Activated naive CD8-positive, alpha-beta T cell treated with anti-CD3 and anti-CD28 coated beads, Interleukin-2, amount 50 U/mL, for 24 hours (primary cell): ENCODE data around the gene SLC24A1.

Experiments
- ATAC-seq: fragments of 150-1000 bp; cut with Tn5 transposase; one replicate; pipeline ENCODE4 v1.10.0; 2021
- DNase-seq: peaks from one replicate; pipeline ENCODE4 v3.0.0; 2021
- H3K27ac Mint-ChIP-seq: one replicate; pipeline ENCODE4 v1.8.0; 2021; ENCODE audit warnings: mild to moderate bottlenecking, mixed read lengths
- H3K27me3 Mint-ChIP-seq: one replicate; pipeline ENCODE4 v1.8.0; 2021; ENCODE audit warnings: mixed read lengths
- H3K36me3 Mint-ChIP-seq: one replicate; pipeline ENCODE4 v1.8.0; 2021; ENCODE audit warnings: low read depth, mixed read lengths
- H3K4me1 Mint-ChIP-seq: one replicate; pipeline ENCODE4 v1.8.0; 2021; ENCODE audit warnings: mixed read lengths
- H3K4me3 Mint-ChIP-seq: one replicate; pipeline ENCODE4 v1.8.0; 2021; ENCODE audit warnings: mild to moderate bottlenecking, moderate library complexity, mixed read lengths
- H3K9me3 Mint-ChIP-seq: one replicate; pipeline ENCODE4 v1.8.0; 2021; ENCODE audit warnings: mixed read lengths

Gene SLC24A1

DNA sequence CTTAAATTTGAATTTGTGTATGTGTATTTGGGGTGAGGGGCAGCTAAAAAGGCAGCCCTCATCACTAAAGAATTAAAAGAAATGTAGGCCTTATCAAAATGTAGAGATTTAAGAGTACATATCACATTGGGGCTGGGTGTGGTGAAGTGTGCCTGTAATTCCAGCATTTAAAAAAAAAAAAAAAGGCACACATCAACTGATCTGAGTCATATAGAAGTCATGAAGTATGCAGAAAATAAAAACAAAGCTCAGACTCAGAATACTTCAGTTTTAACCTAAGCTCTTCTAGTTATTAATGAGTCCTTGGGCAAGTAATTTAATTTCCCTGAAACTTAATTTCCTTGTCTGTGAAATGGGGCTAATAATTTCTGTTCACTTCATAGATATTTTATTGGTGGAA, 31.6 kb downstream of the SLC24A1 start:
- DNase-seq: no peak

DNA sequence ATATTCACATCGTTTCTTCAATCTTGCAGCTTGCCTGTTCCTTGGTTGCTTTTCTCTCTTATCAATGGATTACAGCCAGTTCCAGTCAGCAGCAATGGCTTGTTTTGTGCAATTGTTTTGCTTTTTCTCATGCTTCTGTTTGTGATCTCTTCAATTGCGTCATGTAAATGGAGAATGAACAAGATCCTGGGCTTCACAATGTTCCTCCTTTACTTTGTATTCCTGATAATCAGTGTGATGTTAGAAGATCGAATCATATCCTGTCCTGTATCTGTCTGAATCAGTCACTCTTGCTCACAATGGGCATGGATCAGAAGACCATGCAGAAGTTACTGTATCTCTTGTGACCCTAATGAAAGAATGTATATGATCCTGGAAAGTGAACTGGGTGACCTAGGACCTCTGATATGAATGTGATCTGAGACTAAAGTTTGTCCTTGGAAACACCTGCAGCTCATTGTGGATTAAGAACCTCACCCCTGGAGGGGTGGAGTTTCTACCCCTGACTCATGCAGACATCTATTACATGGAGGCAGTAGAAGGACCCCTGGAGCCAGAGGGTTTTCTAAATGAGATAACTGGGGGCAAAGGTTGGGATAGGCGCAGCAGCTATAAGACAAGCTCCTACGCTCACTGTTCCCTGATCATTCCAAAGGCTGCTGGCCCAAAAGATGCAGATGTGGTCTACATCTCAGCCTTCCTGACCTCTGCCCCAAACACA, 32.2 kb downstream of the SLC24A1 start:
- Mint-ChIP-seq H3K36me3 (peaks cover 34% of the 10 kb centered on the region), H3K4me1 (no peaks in the 10 kb centered on the region), H3K27ac (peak overlapping the region; percentile 29)

More for the DNA sequence above, 31.6 kb downstream of the SLC24A1 start:
- Mint-ChIP-seq H3K27me3 (no peaks in the 10 kb centered on the region), H3K27ac (no peak overlapping the region), H3K4me1 (no peaks in the 10 kb centered on the region), H3K36me3 (peaks cover 31% of the 10 kb centered on the region), H3K9me3 (no peaks in the 10 kb centered on the region), H3K4me3 (no peak overlapping the region)
- ATAC-seq: no peak

DNA sequence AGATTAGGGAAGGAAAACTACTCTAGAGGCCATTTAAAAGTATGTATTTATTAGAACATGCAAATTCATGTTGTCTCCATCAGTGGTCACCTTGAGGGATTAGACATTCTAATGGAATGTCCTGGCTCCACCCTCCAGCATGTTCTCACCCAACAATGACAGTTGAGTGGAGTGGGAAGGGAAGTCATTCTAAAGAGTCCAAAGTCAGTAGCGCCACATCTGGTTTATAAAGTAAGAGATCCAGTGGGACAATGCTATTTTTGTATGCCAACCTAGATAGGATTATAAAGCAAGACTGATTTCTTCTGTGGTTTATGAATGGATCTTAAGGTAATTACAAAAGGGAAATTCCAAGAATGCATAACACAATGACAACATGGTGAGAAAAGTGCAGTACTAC, 33.3 kb downstream of the SLC24A1 start:
- Mint-ChIP-seq H3K9me3 (no peaks in the 10 kb centered on the region), H3K4me1 (no peaks in the 10 kb centered on the region), H3K27me3 (no peaks in the 10 kb centered on the region), H3K27ac (no peak overlapping the region), H3K36me3 (peaks cover 34% of the 10 kb centered on the region), H3K4me3 (no peak overlapping the region)
- no peak for DNase-seq
- no peak for ATAC-seq

More for the DNA sequence above, 32.2 kb downstream of the SLC24A1 start:
- H3K4me3 Mint-ChIP-seq: no peak overlapping the region
- no peak for DNase-seq
- H3K27me3 Mint-ChIP-seq: no peaks in the 10 kb centered on the region
- no peaks in the 10 kb centered on the region for H3K9me3 Mint-ChIP-seq
- no peak for ATAC-seq

DNA sequence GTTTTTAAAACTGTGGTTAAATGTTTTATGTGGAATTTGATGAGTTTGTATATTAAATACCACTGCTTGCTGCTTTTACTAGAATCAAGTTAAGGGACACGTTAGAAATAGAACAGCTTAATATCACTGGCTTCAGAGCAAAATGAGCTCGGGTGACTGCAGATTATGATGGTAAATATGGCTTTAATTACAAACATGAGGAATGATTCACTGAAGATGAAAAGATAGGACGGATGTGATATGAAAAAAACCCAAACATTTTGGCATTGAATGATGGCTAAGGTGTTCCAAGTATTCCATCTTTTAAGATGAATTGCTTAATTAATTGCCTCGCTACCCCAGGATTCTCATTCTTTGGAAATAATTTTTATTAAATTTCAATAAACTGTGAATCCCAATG, 33.7 kb downstream of the SLC24A1 start:
- Mint-ChIP-seq H3K4me3 (no peak overlapping the region), H3K36me3 (peaks cover 32% of the 10 kb centered on the region), H3K4me1 (no peaks in the 10 kb centered on the region), H3K9me3 (no peaks in the 10 kb centered on the region), H3K27me3 (no peaks in the 10 kb centered on the region), H3K27ac (no peak overlapping the region)
- ATAC-seq (no peak), DNase-seq (no peak)

DNA sequence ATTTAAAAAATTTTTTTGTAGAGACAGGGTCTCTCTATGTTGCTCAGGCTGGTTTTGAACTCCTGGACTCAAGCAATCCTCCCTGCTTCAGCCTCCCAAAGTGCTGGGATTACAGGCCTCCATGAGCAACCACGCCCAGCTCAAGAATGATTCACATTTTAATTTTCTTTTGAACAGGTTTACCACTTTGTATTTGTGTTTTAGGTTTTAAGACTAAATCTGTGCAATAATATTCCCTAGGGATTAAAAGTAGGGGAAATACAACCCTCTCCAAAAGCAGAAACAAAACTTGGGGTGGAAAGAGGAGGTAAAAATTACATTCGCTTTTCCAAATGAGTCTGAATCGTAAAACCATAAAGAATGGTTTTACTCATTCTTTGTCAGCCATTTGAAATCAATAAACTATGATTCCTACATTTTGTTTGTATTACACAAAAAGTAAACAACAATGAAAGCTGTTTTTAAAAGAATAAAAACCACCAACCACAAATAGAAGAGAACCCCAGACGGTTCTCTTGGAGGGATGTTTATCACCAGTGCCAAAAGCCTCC, 37.8 kb downstream of the SLC24A1 start:
- ATAC-seq (no peak), DNase-seq (no peak)
- H3K27ac Mint-ChIP-seq: no peak overlapping the region
- H3K4me3 Mint-ChIP-seq: no peak overlapping the region
- no peaks in the 10 kb centered on the region for H3K27me3 Mint-ChIP-seq
- H3K36me3 Mint-ChIP-seq: peaks cover 29% of the 10 kb centered on the region
- H3K4me1 Mint-ChIP-seq: no peaks in the 10 kb centered on the region
- no peaks in the 10 kb centered on the region for H3K9me3 Mint-ChIP-seq

DNA sequence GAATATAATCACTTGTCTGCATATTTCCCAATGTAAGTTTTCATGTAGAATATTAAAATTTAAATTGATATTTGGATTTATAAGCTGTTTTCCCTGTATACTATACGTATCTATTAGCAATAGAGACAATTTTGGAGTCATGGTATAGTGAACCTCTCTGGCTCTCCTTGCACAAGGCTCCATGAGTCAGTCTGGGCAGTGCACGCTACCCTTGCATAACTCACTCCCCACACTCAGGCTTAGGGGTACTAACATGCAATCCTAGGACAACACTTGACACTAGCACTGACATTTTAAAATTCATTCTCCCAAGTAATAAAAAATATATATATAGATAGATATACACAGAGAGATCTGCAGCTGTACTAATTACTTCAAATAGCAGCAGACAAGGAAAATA, 39.2 kb downstream of the SLC24A1 start:
- Mint-ChIP-seq H3K9me3 (no peaks in the 10 kb centered on the region), H3K36me3 (peaks cover 33% of the 10 kb centered on the region), H3K4me3 (no peak overlapping the region), H3K4me1 (no peaks in the 10 kb centered on the region), H3K27ac (no peak overlapping the region), H3K27me3 (no peaks in the 10 kb centered on the region)
- DNase-seq (no peak), ATAC-seq (no peak)

DNA sequence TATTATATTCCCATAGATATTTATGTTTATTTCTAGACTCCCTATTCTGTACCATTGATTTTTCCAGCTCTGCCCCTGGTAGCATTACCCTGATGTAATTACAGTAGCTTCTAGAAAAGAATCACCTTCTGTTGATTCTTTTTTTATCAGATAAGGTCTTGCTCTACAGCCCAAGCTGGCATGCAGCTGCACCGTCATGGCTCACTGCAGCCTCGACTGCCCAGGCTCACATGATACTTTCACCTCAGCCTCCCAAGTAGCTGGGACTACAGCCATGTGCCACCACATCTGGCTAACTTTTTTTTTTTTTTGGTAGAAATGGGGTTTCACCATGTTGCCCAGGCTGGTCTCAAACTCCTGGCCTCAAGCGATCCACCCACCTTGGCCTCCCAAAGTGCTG, 41.8 kb downstream of the SLC24A1 start:
- Mint-ChIP-seq H3K4me3 (no peak overlapping the region), H3K27me3 (no peaks in the 10 kb centered on the region), H3K9me3 (no peaks in the 10 kb centered on the region), H3K4me1 (no peaks in the 10 kb centered on the region), H3K27ac (no peak overlapping the region), H3K36me3 (peaks cover 41% of the 10 kb centered on the region)
- DNase-seq (no peak), ATAC-seq (no peak)

DNA sequence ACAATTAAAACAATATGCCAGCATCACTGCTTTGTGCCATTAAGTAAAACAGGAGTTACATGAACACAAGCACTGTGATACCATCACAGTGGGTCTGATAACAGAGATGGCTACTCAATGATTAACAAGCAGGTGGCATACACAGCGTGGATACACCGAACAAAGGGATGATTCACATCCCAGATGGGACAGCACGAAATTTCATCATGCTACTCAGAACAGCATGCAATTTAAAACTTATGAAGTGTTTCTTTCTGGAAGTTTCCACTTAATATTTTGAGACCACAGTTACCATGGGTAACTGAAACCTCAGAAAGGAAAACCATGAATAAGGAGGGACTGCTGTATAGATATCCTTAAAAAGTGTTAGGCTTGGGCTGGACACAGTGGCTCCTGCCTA, 44.5 kb downstream of the SLC24A1 start:
- ATAC-seq (no peak), DNase-seq (no peak)
- H3K4me3 Mint-ChIP-seq: no peak overlapping the region
- peak overlapping the region; percentile 59 for H3K27ac Mint-ChIP-seq
- H3K36me3 Mint-ChIP-seq: peaks cover 53% of the 10 kb centered on the region
- no peaks in the 10 kb centered on the region for H3K9me3 Mint-ChIP-seq
- no peaks in the 10 kb centered on the region for H3K27me3 Mint-ChIP-seq
- H3K4me1 Mint-ChIP-seq: no peaks in the 10 kb centered on the region

DNA sequence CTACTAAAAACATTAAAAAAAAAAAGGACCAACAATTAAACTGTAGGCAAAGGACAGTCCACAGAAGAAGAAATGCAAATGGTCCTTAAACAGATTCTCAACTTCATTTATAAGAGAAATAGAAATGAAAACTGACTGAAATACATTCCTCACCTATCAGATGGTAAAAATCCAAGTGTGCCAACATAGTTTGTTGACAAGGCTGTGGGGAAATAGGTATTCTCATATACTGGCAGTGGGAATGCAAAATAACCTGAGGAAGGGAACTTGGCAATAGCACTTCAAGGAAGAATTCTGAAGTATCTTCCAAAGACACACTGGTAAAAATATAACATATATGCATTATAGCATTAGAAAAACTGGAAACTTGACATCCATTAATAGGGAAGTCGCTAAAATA, 53.8 kb downstream of the SLC24A1 start:
- H3K27me3 Mint-ChIP-seq: no peaks in the 10 kb centered on the region
- H3K4me3 Mint-ChIP-seq: no peak overlapping the region
- ATAC-seq (no peak), DNase-seq (no peak)
- H3K9me3 Mint-ChIP-seq: no peaks in the 10 kb centered on the region
- no peaks in the 10 kb centered on the region for H3K4me1 Mint-ChIP-seq
- peaks cover 23% of the 10 kb centered on the region for H3K36me3 Mint-ChIP-seq
- peak overlapping the region; percentile 29 for H3K27ac Mint-ChIP-seq

DNA sequence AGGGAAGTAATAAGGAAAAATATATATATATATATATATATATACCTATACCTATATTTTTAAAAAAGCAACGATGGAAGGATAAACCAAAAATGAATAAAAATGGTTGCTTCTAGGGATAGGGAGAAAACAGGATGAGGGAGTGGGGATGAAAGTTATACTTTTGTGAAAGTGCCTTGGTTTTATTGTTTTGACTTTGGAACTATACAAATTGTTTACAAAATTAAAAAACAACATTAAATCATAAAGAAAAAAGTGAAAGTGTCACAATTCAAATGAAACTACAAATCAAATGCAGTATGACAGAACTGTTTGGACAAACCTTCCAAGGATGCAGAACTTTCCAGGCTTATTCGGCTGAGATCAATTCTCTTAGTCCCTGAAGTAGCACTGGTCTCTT, 54.4 kb downstream of the SLC24A1 start:
- ATAC-seq: no peak
- Mint-ChIP-seq H3K27ac (no peak overlapping the region), H3K36me3 (peaks cover 21% of the 10 kb centered on the region), H3K9me3 (no peaks in the 10 kb centered on the region), H3K27me3 (no peaks in the 10 kb centered on the region), H3K4me3 (no peak overlapping the region), H3K4me1 (no peaks in the 10 kb centered on the region)
- DNase-seq: no peak

- H3K27ac Mint-ChIP-seq: no peak overlapping the region
- no peaks in the 10 kb centered on the region for H3K27me3 Mint-ChIP-seq
- peaks cover 13% of the 10 kb centered on the region for H3K4me1 Mint-ChIP-seq
- no peaks in the 10 kb centered on the region for H3K9me3 Mint-ChIP-seq
- DNase-seq (no peak), ATAC-seq (no peak)
- peaks cover 18% of the 10 kb centered on the region for H3K36me3 Mint-ChIP-seq
- H3K4me3 Mint-ChIP-seq: no peak overlapping the region
These were observed 58.8 kb downstream of the SLC24A1 start for GRCh38 chr15:65680544-65680943.

- no peak for ATAC-seq
- H3K9me3 Mint-ChIP-seq: no peaks in the 10 kb centered on the region
- no peaks in the 10 kb centered on the region for H3K27me3 Mint-ChIP-seq
- H3K4me3 Mint-ChIP-seq: no peak overlapping the region
- H3K36me3 Mint-ChIP-seq: peaks cover 33% of the 10 kb centered on the region
- peaks cover 13% of the 10 kb centered on the region for H3K4me1 Mint-ChIP-seq
- H3K27ac Mint-ChIP-seq: no peak overlapping the region
- no peak for DNase-seq
These were observed 60.7 kb downstream of the SLC24A1 start for GRCh38 chr15:65682404-65682911.

- DNase-seq (no peak), ATAC-seq (no peak)
- Mint-ChIP-seq H3K36me3 (peaks cover 77% of the 10 kb centered on the region), H3K4me3 (no peak overlapping the region), H3K9me3 (no peaks in the 10 kb centered on the region), H3K4me1 (peaks cover 14% of the 10 kb centered on the region), H3K27ac (no peak overlapping the region), H3K27me3 (no peaks in the 10 kb centered on the region)
These were observed 66.7 kb downstream of the SLC24A1 start for GRCh38 chr15:65688462-65688861.

GRCh38 chr15:65690173-65690572, 68.4 kb downstream of the SLC24A1 start:
- H3K36me3 Mint-ChIP-seq: peaks cover 82% of the 10 kb centered on the region
- no peak for ATAC-seq
- no peak overlapping the region for H3K27ac Mint-ChIP-seq
- peaks cover 10% of the 10 kb centered on the region for H3K4me1 Mint-ChIP-seq
- no peaks in the 10 kb centered on the region for H3K9me3 Mint-ChIP-seq
- DNase-seq: no peak
- no peaks in the 10 kb centered on the region for H3K27me3 Mint-ChIP-seq
- H3K4me3 Mint-ChIP-seq: no peak overlapping the region

DNA sequence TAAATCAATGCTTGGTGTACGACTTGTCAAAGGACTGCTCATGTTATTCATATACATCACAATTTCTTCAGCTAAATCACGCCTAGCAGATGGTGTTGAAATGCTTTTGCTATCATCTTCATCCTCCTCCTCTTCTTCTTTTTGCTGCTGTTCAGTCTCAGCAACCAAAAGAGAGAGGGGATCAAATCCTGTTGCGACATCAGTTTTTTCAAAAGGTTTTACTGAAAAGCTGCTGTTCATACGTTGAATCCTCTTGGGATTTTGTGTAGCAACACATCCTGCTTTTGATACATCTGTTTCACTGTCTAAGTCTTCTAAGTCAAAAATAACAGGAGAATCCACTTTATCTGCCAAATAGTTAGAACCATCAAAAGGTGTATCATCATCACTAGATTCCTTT, 69.0 kb downstream of the SLC24A1 start:
- Mint-ChIP-seq H3K9me3 (no peaks in the 10 kb centered on the region), H3K36me3 (peaks cover 78% of the 10 kb centered on the region), H3K27me3 (no peaks in the 10 kb centered on the region), H3K27ac (no peak overlapping the region), H3K4me3 (no peak overlapping the region), H3K4me1 (peaks cover 10% of the 10 kb centered on the region)
- ATAC-seq (no peak), DNase-seq (no peak)
